Right hindlimb (tissue), 1 donor: Measurements from ENCODE around the gene TDRD6.

Experiments used
- DNase-seq: peaks from one replicate; pipeline ENCODE4 v3.0.0-alpha.2; 2018

TDRD6 gene

GRCh38 chr6:46684771-46685170 is 2.9 kb upstream of the TDRD6 start:
- no peak for DNase-seq

DNA sequence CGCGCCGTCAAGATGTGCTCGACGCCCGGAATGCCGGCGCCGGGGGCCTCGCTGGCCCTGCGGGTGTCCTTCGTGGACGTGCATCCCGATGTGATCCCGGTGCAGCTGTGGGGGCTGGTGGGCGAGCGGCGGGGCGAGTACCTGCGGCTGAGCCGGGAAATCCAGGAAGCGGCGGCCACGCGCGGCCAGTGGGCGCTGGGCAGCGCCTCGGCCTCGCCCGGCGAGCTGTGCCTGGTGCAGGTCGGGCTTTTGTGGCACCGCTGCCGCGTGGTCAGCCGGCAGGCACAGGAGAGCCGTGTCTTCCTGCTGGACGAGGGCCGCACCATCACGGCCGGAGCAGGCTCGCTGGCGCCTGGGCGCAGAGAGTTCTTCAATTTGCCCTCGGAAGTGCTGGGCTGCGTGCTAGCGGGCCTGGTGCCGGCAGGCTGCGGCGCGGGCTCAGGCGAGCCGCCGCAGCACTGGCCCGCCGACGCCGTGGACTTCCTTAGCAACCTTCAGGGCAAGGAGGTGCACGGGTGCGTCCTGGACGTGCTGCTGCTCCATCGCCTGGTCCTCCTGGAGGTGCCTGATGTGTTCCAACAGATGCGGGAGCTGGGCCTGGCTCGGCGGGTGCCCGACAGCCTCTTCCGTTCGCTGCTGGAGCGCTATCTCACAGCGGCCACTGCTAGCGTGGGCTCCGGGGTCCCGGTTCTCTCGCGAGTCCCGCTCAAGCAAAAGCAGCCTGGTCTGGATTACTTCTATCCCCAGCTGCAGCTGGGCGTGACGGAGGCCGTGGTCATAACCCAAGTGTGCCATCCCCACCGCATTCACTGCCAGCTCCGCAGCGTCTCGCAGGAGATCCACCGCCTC is 656 bp downstream of the TDRD6 start:
- no peak for DNase-seq

DNA sequence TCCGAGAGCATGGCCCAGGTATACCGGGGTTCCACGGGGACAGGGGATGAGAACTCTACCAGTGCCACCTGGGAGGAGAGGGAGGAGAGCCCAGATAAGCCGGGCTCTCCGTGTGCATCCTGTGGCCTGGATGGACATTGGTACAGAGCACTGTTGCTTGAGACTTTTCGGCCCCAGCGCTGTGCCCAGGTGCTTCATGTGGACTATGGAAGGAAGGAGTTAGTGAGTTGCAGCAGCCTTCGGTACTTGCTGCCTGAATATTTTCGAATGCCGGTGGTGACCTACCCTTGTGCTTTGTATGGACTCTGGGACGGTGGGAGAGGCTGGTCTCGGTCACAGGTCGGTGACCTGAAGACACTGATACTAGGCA is 1.3 kb downstream of the TDRD6 start:
- no peak for DNase-seq

- no peak for DNase-seq
Measured at GRCh38 chr6:46689657-46690056, 2.0 kb downstream of the TDRD6 start.

GRCh38 chr6:46690141-46690755 is 2.6 kb downstream of the TDRD6 start:
- no peak for DNase-seq

DNA sequence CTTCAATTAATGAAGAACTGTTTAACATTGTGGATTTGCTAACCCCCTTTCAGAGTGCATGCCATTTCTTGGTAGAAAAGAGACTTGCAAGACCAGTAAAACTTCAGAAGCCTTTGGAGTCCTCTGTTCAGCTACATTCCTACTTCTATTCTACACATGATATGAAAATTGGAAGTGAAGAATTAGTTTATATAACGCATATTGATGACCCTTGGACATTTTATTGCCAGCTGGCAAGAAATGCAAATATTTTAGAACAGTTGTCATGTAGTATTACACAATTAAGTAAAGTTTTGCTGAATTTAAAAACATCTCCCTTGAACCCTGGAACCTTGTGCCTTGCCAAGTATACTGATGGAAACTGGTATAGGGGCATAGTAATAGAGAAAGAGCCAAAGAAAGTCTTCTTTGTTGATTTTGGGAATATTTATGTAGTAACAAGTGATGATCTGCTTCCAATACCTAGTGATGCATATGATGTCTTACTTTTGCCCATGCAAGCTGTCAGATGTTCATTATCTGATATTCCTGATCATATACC is 3.3 kb downstream of the TDRD6 start:
- DNase-seq, result no peak

GRCh38 chr6:46699970-46700369 is 12.3 kb downstream of the TDRD6 start:
- DNase-seq, result no peak

GRCh38 chr6:46704562-46704961 is 16.9 kb downstream of the TDRD6 start:
- no peak for DNase-seq

GRCh38 chr6:46706464-46706863 is 18.8 kb downstream of the TDRD6 start:
- DNase-seq, result no peak

DNA sequence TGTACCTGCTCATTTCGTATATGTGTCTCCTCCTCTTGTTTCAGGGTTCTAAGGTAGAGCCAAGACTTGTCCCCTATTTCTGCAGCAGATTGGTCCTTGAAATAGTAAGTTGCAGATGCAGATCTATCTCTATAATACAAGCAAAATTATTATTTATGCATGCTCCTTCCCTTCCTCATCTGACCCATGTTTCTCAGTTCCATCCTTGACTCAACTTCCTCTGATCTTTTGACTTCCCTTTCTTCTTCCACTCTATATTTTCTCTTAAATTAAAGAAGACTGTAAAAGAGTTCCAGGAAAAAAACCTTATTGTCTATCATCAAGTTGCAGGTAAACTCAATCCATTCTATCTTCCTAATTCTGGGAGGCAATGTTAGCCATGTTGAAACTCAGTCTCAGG is 23.8 kb downstream of the TDRD6 start:
- DNase-seq, result no peak

DNA sequence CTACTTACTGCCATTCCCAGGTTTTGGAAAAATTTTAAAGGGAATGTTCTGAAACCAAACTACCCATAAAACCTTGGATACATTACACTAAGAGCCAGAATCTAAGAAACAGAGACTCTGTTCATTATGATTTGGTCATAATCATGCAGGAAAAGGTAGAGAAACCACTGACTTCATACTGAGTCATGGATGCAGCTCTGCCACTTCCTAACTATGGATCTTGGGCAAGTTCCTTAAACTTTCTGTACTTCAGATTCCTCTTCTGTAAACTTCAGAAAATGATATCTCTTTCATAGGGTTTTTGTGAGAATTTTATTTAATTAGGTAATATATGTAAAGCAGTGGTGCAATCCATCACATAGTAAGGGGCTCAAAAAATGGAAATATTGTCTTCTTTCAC is 27.5 kb downstream of the TDRD6 start:
- no peak for DNase-seq

- DNase-seq, result no peak
Measured at GRCh38 chr6:46719099-46719498, 31.4 kb downstream of the TDRD6 start.

- DNase-seq, result no peak
Measured at GRCh38 chr6:46720401-46720800, 32.7 kb downstream of the TDRD6 start.

DNA sequence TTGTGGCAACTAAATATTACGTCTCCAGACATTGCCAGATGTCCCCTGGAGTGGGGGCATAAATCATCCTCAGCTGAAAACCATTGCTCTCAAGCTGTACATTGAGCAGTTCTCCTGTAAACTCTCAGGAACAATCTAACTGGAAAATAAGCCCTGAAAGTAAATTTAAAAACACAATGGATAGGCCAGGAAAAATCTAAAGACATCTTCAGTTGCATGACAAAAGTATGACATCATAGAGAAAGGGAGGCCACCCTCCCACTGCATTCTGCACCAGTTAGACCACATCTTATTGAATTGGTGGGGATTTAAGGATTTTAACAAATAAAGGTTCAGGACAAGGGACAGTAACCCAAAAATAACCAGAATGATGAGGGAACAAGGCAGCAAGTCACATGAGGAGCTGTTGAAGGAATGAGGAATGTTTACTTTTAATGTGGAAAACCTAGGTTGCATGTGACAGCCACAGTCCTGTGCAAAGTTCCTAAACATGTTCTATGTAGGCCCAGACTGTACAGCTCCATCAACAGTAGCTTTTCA is 42.2 kb downstream of the TDRD6 start:
- no peak for DNase-seq

DNA sequence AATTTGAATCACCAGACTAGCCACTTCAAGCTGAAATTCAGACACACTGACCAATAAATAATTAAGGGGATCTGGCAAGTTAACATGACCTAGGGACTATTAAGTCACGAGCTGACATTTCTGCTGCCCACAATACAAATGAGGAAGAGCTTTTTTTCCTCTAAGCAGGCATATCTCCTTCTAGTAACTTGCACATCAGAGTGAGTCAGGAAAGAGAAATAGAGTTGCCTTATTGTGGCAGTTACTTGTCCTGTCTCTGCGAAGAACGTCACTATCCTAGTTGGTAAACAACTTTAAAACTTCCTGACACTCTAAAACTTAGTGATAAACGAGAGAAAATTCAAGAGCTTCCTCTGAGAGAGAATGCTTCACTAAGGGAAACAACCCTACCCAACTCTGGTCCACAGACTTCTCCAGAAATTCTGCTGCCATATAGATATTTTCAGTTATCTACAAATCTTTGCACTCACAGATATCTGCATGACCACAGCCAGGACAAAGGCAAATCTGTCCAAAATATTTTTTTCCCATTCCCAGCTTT is 43.3 kb downstream of the TDRD6 start:
- no peak for DNase-seq

GRCh38 chr6:46733341-46733801 is 45.7 kb downstream of the TDRD6 start:
- no peak for DNase-seq

- DNase-seq, result peak; percentile 56
Measured at GRCh38 chr6:46734867-46735719, 47.4 kb downstream of the TDRD6 start, which contains the start of gene PLA2G7. TSS of gene PLA2G7 (minus strand) at chr6:46735375. CDS start at chr6:46722891, 12,484 bp downstream.

DNA sequence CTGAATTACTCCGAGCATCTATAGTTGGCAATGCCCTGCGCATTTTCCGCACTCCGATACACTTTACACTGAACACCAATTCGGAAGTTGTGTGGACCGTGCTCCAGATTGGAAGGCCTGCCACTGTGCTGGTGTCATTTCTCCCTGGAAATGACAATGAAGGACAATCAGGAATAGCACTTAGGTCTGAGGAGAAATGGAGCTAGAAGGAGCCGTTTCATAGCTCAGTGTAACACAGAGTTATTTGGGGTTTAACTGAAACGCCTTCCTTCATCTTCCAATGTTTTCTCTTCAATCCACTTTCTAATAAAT is 48.0 kb downstream of the TDRD6 start:
- no peak for DNase-seq

DNA sequence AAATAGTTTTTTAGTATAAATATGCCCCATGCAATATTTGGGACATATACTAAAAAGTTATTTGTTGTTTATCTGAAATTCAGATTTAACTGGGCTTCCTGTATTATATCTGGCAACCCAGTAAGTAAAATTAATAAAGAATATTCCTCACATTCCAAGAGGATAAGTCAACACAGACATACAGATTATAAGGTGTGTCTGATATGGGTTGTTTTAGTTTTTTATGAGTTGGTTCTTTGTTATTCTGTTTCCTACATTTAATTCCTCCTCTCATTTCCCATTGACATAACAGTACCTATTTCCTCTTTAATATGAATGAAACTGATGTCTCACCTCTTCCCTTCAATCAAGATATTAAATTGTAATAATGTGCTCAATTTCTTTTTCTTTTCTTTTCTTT is 49.2 kb downstream of the TDRD6 start:
- no peak for DNase-seq

GRCh38 chr6:46741482-46741881 is 53.8 kb downstream of the TDRD6 start:
- DNase-seq, result no peak

GRCh38 chr6:46741910-46742309 is 54.2 kb downstream of the TDRD6 start:
- no peak for DNase-seq

- no peak for DNase-seq
Measured at GRCh38 chr6:46743425-46744158, 55.9 kb downstream of the TDRD6 start.
